HG03565 (cell line): ENCODE measurements around the gene CLCA2.

ENCODE experiments used
- ATAC-seq: cut with Tn5 transposase; IDR thresholded peaks from one replicate; pipeline ENCODE4 v1.9.1; 2021; ENCODE audit warnings: mild to moderate bottlenecking, moderate library complexity; ENCODE audit not compliant: unreplicated experiment

The CLCA2 gene

GRCh38 chr1:86505564-86505902, 81.6 kb downstream of the CLCA2 start:
- no peak for ATAC-seq
